Upper lobe of right lung (tissue), 1 donor: ENCODE data around the gene PITPNB. TPM values are rescaled to one million over a fixed set of nuclear protein-coding genes. Genes with fewer than 3 reads are reported as not detected.
A peak's percentile ranks its signal among the peaks of the same experiment; 100 is the strongest.

Source experiments
- ATAC-seq: fragments of 200-7000 bp; cut with Tn5 transposase; one replicate; pipeline ENCODE4 v1.9.1; 2020; ENCODE audit warnings: mild to moderate bottlenecking, moderate library complexity
- DNase-seq: peaks from one replicate; pipeline ENCODE4 v3.0.0-alpha.2; 2020
- H3K27ac ChIP-seq: fragments of 200-600 bp; one replicate; pipeline ENCODE4 v1.8.0; 2022
- H3K27me3 ChIP-seq: fragments of 200-600 bp; one replicate; pipeline ENCODE4 v1.8.0; 2022; ENCODE audit warnings: mild to moderate bottlenecking
- H3K36me3 ChIP-seq: fragments of 200-600 bp; one replicate; pipeline ENCODE4 v1.8.0; 2022
- H3K4me1 ChIP-seq: fragments of 200-600 bp; one replicate; pipeline ENCODE4 v1.8.0; 2022
- H3K4me3 ChIP-seq: fragments of 200-600 bp; one replicate; pipeline ENCODE4 v1.8.0; 2022; ENCODE audit warnings: mild to moderate bottlenecking
- H3K9me3 ChIP-seq: fragments of 200-600 bp; one replicate; pipeline ENCODE4 v1.8.0; 2022
- CTCF ChIP-seq: fragments of 200-600 bp; IDR thresholded peaks from one replicate; pipeline ENCODE4 v1.8.0; 2022; ENCODE audit warnings: antibody characterized with exemption
- intact Hi-C: fragments of 100-400 bp; cut with DNase I; formaldehyde crosslinking; loops from one replicate; pipeline ENCODE4 v1.11.0; 2022
- total RNA-seq: library from RNA; stranded (reverse); fragmentation: NEBNext Ultra II Directional; extraction: Animal tissue kit (Norgen Biotek cat#: 25700); gene quantifications from one replicate; pipeline ENCODE4 v1.2.1, GENCODE V29; 2021
- donor health status: DM: no; HTN: yes; CAD: no; lungs with severe emphysema.

Gene PITPNB
- total RNA-seq, 1 donor from 2014 or later, result 73.8 TPM

- DNase-seq (no peak), ATAC-seq (no peak)
- Histone ChIP-seq H3K27me3 (no peaks in the 10 kb centered on the region), H3K4me3 (no peak overlapping the region), H3K27ac (no peak overlapping the region), H3K4me1 (peaks cover 36% of the 10 kb centered on the region), H3K9me3 (no peaks in the 10 kb centered on the region), H3K36me3 (peaks cover 24% of the 10 kb centered on the region)
- intact Hi-C loops, result no loop called here
- TF ChIP-seq CTCF, result no peak
These were observed 56.1 kb downstream of the PITPNB start for GRCh38 chr22:27863001-27863400.

GRCh38 chr22:27859336-27859735 lies 59.7 kb downstream of the PITPNB start:
- Histone ChIP-seq H3K27ac (no peak overlapping the region), H3K4me1 (peaks cover 16% of the 10 kb centered on the region), H3K4me3 (no peak overlapping the region), H3K27me3 (no peaks in the 10 kb centered on the region), H3K36me3 (peaks cover 60% of the 10 kb centered on the region), H3K9me3 (no peaks in the 10 kb centered on the region)
- ATAC-seq, result no peak
- no peak for DNase-seq
- intact Hi-C loops, result no loop called here
- no peak for TF ChIP-seq CTCF

- H3K4me3 ChIP-seq, result no peak overlapping the region
- no peak for TF ChIP-seq CTCF
- H3K36me3 ChIP-seq, result peaks cover 66% of the 10 kb centered on the region
- ATAC-seq (no peak), DNase-seq (no peak)
- H3K27ac ChIP-seq, result no peak overlapping the region
- H3K27me3 ChIP-seq, result no peaks in the 10 kb centered on the region
- H3K4me1 ChIP-seq, result peaks cover 16% of the 10 kb centered on the region
- H3K9me3 ChIP-seq, result no peaks in the 10 kb centered on the region
- intact Hi-C loops, result no loop called here
These were observed 60.4 kb downstream of the PITPNB start for GRCh38 chr22:27858626-27859025.

GRCh38 chr22:27857443-27857842 lies 61.6 kb downstream of the PITPNB start:
- H3K4me1 ChIP-seq, result peaks cover 8% of the 10 kb centered on the region
- H3K4me3 ChIP-seq, result no peak overlapping the region
- H3K27ac ChIP-seq, result no peak overlapping the region
- peaks cover 78% of the 10 kb centered on the region for H3K36me3 ChIP-seq
- no peaks in the 10 kb centered on the region for H3K27me3 ChIP-seq
- ATAC-seq, result no peak
- no peak for DNase-seq
- intact Hi-C loops, result no loop called here
- H3K9me3 ChIP-seq, result no peaks in the 10 kb centered on the region
- no peak for TF ChIP-seq CTCF

GRCh38 chr22:27856386-27856785 lies 62.7 kb downstream of the PITPNB start:
- intact Hi-C loops, result no loop called here
- no peak for ATAC-seq
- Histone ChIP-seq H3K4me1 (peaks cover 8% of the 10 kb centered on the region), H3K27ac (no peak overlapping the region), H3K4me3 (no peak overlapping the region), H3K27me3 (no peaks in the 10 kb centered on the region), H3K9me3 (no peaks in the 10 kb centered on the region), H3K36me3 (peaks cover 86% of the 10 kb centered on the region)
- no peak for DNase-seq
- TF ChIP-seq CTCF, result no peak

- H3K9me3 ChIP-seq, result no peaks in the 10 kb centered on the region
- H3K36me3 ChIP-seq, result peaks cover 79% of the 10 kb centered on the region
- intact Hi-C loops, result no loop called here
These were observed 65.6 kb downstream of the PITPNB start for GRCh38 chr22:27853424-27853823.

More at GRCh38 chr22:27853424-27853823, 65.6 kb downstream of the PITPNB start:
- no peak for TF ChIP-seq CTCF
- peaks cover 12% of the 10 kb centered on the region for H3K4me1 ChIP-seq
- H3K27ac ChIP-seq, result no peak overlapping the region
- H3K4me3 ChIP-seq, result no peak overlapping the region
- no peaks in the 10 kb centered on the region for H3K27me3 ChIP-seq
- DNase-seq (no peak), ATAC-seq (peak; percentile 45)
